ENCODE data around the gene ATXN1.
"Not testable (repeated sequence)": the region's sequence is repeated elsewhere in the genome, so short reads cannot be mapped to it uniquely, and the experiment has no call there.

Gene ATXN1

GRCh38 chr6:16273256-16273655, 488.0 kb downstream of the ATXN1 start:
- DNase-seq (ENCODE audit: low read depth in 1 of 2, low spot score in 1 of 2), result no peak
- no peak for TF ChIP-seq POLR2AphosphoS5 (IDR thresholded peaks at IDR 0.05; ENCODE audit: low read depth)
- TF ChIP-seq GABPA (IDR thresholded peaks at IDR 0.05; ENCODE audit: low read depth), result no peak
- no peak for TF ChIP-seq CTCF (IDR thresholded peaks at IDR 0.05; ENCODE audit: insufficient read depth, low read length)
- no peaks in the 10 kb centered on the region for H3K27me3 ChIP-seq (ENCODE audit: insufficient read depth, poor library complexity, severe bottlenecking)

GRCh38 chr6:16272201-16272600, 489.1 kb downstream of the ATXN1 start:
- Histone ChIP-seq H3K27ac (replicated peaks) (no peak overlapping the region), H3K27me3 (ENCODE audit: insufficient read depth, poor library complexity, severe bottlenecking) (no peaks in the 10 kb centered on the region), H3K4me3 (replicated peaks; ENCODE audit: insufficient read depth, low read length) (no peak overlapping the region)
- no peak for DNase-seq (ENCODE audit: low read depth in 1 of 2, low spot score in 1 of 2)
- TF ChIP-seq SPI1 (IDR thresholded peaks at IDR 0.05; ENCODE audit: borderline replicate concordance, low read depth) (no peak), POLR2AphosphoS5 (IDR thresholded peaks at IDR 0.05; ENCODE audit: low read depth) (no peak), REST (IDR thresholded peaks at IDR 0.05; ENCODE audit: insufficient replicate concordance, low read depth) (no peak), GABPA (IDR thresholded peaks at IDR 0.05; ENCODE audit: low read depth) (no peak), CTCF (IDR thresholded peaks at IDR 0.05; ENCODE audit: insufficient read depth, low read length) (no peak)

More at GRCh38 chr6:16273256-16273655, 488.0 kb downstream of the ATXN1 start:
- Histone ChIP-seq H3K27ac (replicated peaks) (no peak overlapping the region), H3K4me3 (replicated peaks; ENCODE audit: insufficient read depth, low read length) (no peak overlapping the region)

GRCh38 chr6:16271428-16271827, 489.8 kb downstream of the ATXN1 start:
- H3K27ac ChIP-seq (replicated peaks), result no peak overlapping the region
- DNase-seq (ENCODE audit: low read depth in 1 of 2, low spot score in 1 of 2), result no peak
- TF ChIP-seq SPI1 (IDR thresholded peaks at IDR 0.05; ENCODE audit: borderline replicate concordance, low read depth) (no peak), CTCF (IDR thresholded peaks at IDR 0.05; ENCODE audit: insufficient read depth, low read length) (no peak), REST (IDR thresholded peaks at IDR 0.05; ENCODE audit: insufficient replicate concordance, low read depth) (no peak), GABPA (IDR thresholded peaks at IDR 0.05; ENCODE audit: low read depth) (no peak), POLR2AphosphoS5 (IDR thresholded peaks at IDR 0.05; ENCODE audit: low read depth) (no peak)
- H3K4me3 ChIP-seq (replicated peaks; ENCODE audit: insufficient read depth, low read length), result no peak overlapping the region
- no peaks in the 10 kb centered on the region for H3K27me3 ChIP-seq (ENCODE audit: insufficient read depth, poor library complexity, severe bottlenecking)

GRCh38 chr6:16270178-16270794, 491.0 kb downstream of the ATXN1 start:
- Histone ChIP-seq H3K27me3 (ENCODE audit: insufficient read depth, poor library complexity, severe bottlenecking) (no peaks in the 10 kb centered on the region), H3K4me3 (replicated peaks; ENCODE audit: insufficient read depth, low read length) (no peak overlapping the region), H3K27ac (replicated peaks) (no peak overlapping the region)
- TF ChIP-seq POLR2AphosphoS5 (IDR thresholded peaks at IDR 0.05; ENCODE audit: low read depth), result no peak
- TF ChIP-seq GABPA (IDR thresholded peaks at IDR 0.05; ENCODE audit: low read depth), result no peak
- DNase-seq (ENCODE audit: low read depth in 1 of 2, low spot score in 1 of 2), result no peak

- H3K27me3 ChIP-seq (ENCODE audit: insufficient read depth, poor library complexity, severe bottlenecking); DNase-seq (ENCODE audit: low read depth in 1 of 2, low spot score in 1 of 2); H3K4me3 ChIP-seq (replicated peaks; ENCODE audit: insufficient read depth, low read length); H3K27ac ChIP-seq (replicated peaks): not testable (repeated sequence)
Measured at GRCh38 chr6:16269442-16270070, 491.7 kb downstream of the ATXN1 start.

Measured in HL-60 (cell line).